HG02970 (cell line): ENCODE results near the gene POLD2.

Experiments used
- ATAC-seq: cut with Tn5 transposase; IDR thresholded peaks from one replicate; pipeline ENCODE4 v1.9.1; 2021; ENCODE audit warnings: mild to moderate bottlenecking, moderate library complexity, moderate number of reproducible peaks; ENCODE audit not compliant: unreplicated experiment, low FRiP score

Gene POLD2

GRCh38 chr7:44116087-44116788 lies 7.1 kb downstream of the POLD2 start:
- no peak for ATAC-seq

GRCh38 chr7:44114586-44115310 lies 8.6 kb downstream of the POLD2 start:
- ATAC-seq = no peak

GRCh38 chr7:44113764-44114354 lies 9.5 kb downstream of the POLD2 start:
- no peak for ATAC-seq

- no peak for ATAC-seq
Observed at GRCh38 chr7:44112997-44113763, 10.2 kb downstream of the POLD2 start.

GRCh38 chr7:44112231-44112996 lies 10.9 kb downstream of the POLD2 start:
- ATAC-seq = no peak

GRCh38 chr7:44111761-44112160 lies 11.6 kb downstream of the POLD2 start:
- ATAC-seq = no peak

GRCh38 chr7:44110719-44111635 lies 12.4 kb downstream of the POLD2 start:
- no peak for ATAC-seq

- ATAC-seq = no peak
Observed at GRCh38 chr7:44109991-44110390, 13.4 kb downstream of the POLD2 start.

- ATAC-seq = no peak
Observed at GRCh38 chr7:44108768-44109750, 14.3 kb downstream of the POLD2 start.

GRCh38 chr7:44107961-44108767 lies 15.2 kb downstream of the POLD2 start:
- no peak for ATAC-seq

GRCh38 chr7:44107116-44107960 lies 16.0 kb downstream of the POLD2 start:
- ATAC-seq = no peak

GRCh38 chr7:44106311-44107065 lies 16.9 kb downstream of the POLD2 start:
- ATAC-seq = no peak

GRCh38 chr7:44105832-44106231 lies 17.5 kb downstream of the POLD2 start:
- no peak for ATAC-seq

- ATAC-seq = no peak
Observed at GRCh38 chr7:44104860-44105771, 18.2 kb downstream of the POLD2 start.
